IMR-90 (cell line): Measurements from ENCODE around the gene NSD2.

Experiments used
- CEBPB ChIP-seq: IDR thresholded peaks from 2 replicates; pipeline ENCODE4 v1.6.1; 2012; ENCODE audit warnings: low read depth, low read length, improper control_type of control experiment
- FOS ChIP-seq: fragments of 150-350 bp; IDR thresholded peaks from 2 replicates; pipeline ENCODE4 v1.6.1; 2016; ENCODE audit warnings: low read depth, low read length
- MAFK ChIP-seq: IDR thresholded peaks from 2 replicates; pipeline ENCODE4 v1.6.1; 2012; ENCODE audit warnings: low read depth, low read length, improper control_type of control experiment
- POLR2A ChIP-seq: IDR thresholded peaks from 2 replicates; pipeline ENCODE4 v1.6.1; 2012; ENCODE audit warnings: mild to moderate bottlenecking, low read depth, low read length
- RAD21 ChIP-seq: IDR thresholded peaks from 2 replicates; pipeline ENCODE4 v1.6.1; 2012; ENCODE audit warnings: low read length, improper control_type of control experiment
- RFX5 ChIP-seq: IDR thresholded peaks from 2 replicates; pipeline ENCODE4 v1.8.0; 2012; ENCODE audit warnings: low read depth, mild to moderate bottlenecking, low read length, moderate library complexity
- SMC3 ChIP-seq: fragments of 150-350 bp; IDR thresholded peaks from 2 replicates; pipeline ENCODE4 v1.6.1; 2016; ENCODE audit warnings: low read depth, mild to moderate bottlenecking, antibody characterized with exemption, low read length, moderate library complexity
- USF2 ChIP-seq: fragments of 150-350 bp; IDR thresholded peaks from 2 replicates; pipeline ENCODE4 v1.6.1; 2017; ENCODE audit warnings: mild to moderate bottlenecking, antibody characterized with exemption, low read length, low read depth
- TF ChIP-seq, protein P1 (sequence below): conservative IDR thresholded peaks from 2 replicates; pipeline ENCODE4 v1.5.1; 2012; ENCODE audit warnings: mild to moderate bottlenecking, low read depth, low read length, improper control_type of control experiment

DNA sequence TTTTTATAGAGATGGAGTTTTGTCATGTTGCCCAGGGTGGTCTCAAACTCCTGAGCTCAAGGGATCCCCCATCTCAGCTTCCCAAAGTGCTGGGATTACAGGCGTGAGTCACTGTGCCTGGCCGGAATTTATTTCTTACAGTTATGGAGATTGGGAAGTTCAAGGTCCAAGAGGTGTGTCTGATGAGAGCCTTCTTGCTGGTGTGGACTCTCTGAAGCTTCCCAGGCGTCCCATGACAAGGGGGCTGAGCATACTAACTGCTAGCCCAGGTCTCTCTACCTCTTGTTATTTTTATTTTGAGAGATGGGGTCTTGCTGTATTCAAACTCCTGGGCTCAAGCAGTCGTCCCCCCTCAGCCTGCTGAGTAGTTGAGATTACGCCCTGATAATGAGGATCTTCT lies 2.9 kb upstream of the NSD2 start:
- TF ChIP-seq MAFK (no peak), POLR2A (no peak), CEBPB (no peak), USF2 (no peak), FOS (no peak), RAD21 (no peak), RFX5 (no peak), SMC3 (no peak)
- TF ChIP-seq, protein P1, sequence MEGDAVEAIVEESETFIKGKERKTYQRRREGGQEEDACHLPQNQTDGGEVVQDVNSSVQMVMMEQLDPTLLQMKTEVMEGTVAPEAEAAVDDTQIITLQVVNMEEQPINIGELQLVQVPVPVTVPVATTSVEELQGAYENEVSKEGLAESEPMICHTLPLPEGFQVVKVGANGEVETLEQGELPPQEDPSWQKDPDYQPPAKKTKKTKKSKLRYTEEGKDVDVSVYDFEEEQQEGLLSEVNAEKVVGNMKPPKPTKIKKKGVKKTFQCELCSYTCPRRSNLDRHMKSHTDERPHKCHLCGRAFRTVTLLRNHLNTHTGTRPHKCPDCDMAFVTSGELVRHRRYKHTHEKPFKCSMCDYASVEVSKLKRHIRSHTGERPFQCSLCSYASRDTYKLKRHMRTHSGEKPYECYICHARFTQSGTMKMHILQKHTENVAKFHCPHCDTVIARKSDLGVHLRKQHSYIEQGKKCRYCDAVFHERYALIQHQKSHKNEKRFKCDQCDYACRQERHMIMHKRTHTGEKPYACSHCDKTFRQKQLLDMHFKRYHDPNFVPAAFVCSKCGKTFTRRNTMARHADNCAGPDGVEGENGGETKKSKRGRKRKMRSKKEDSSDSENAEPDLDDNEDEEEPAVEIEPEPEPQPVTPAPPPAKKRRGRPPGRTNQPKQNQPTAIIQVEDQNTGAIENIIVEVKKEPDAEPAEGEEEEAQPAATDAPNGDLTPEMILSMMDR, result no peak
